K562 (cell line): ENCODE measurements around the gene PAM. TPM values are rescaled to one million over a fixed set of nuclear protein-coding genes. Genes with fewer than 3 reads are reported as not detected.

ENCODE experiments used
- ATAC-seq: fragments of 200-7000 bp; cut with Tn5 transposase; 3 replicates; pipeline ENCODE4 v1.9.1; 2020; ENCODE audit warnings: moderate library complexity
- BruUV-seq: library from RNA; stranded (reverse); fragments of 400-500 nt; replicated peaks from 2 replicates; lab custom pipeline; 2021; lab: Mats Ljungman, UMichigan
- CTCF ChIA-PET: fragments of 300-600 bp; formaldehyde crosslinking; extraction: SDS; loops from one replicate; lab custom pipeline; 2021; ENCODE audit warnings: low intra/inter-chr PET ratio; lab: Yijun Ruan, JAX
- POLR2A ChIA-PET: fragments of 300-600, 350-650 bp; sonication (Branson Sonifier 250); formaldehyde crosslinking; extraction: SDS; loops from one replicate; lab custom pipeline; 2021; ENCODE audit warnings: antibody characterized with exemption, inconsistent platforms; lab: Yijun Ruan, JAX
- DNase-seq, 4 experiments: peaks; one replicate each; pipeline versions ENCODE4 v3.0.0 to v3.0.0-alpha.2; 2011 to 2018; ENCODE audit warnings: low spot score in 3 of 4, mixed read lengths in 3 of 4; ENCODE audit errors: extremely low read depth in 1 of 4
- FAIRE-seq: peaks from 2 replicates; lab custom pipeline; 2011; peaks lifted over from hg19 to GRCh38; lab: Jason Lieb, UNC
- H2AFZ ChIP-seq: 2 replicates; pipeline ENCODE4 v1.6.0; 2011; ENCODE audit warnings: low read depth, low read length, control low read depth, inconsistent platforms
- H3K27ac ChIP-seq: fragments of 200-600 bp; 3 replicates; pipeline ENCODE4 v1.8.0; 2011; ENCODE audit warnings: low read depth, mild to moderate bottlenecking, control low read depth, inconsistent platforms, low read length, moderate library complexity, mixed read lengths; ENCODE audit errors: extremely low read depth
- H3K27me3 ChIP-seq, 2 experiments: fragments of 300-600 bp in 1 of 2; 2 replicates in 1 of 2; 3 replicates in 1 of 2; pipeline versions ENCODE4 v1.6.0 to v1.8.0; 2011; ENCODE audit warnings: inconsistent platforms in 2 of 2, low read length in 2 of 2, mild to moderate bottlenecking in 1 of 2, mixed read lengths in 1 of 2, moderate library complexity in 1 of 2; ENCODE audit not compliant: control insufficient read depth in 2 of 2, insufficient read depth in 2 of 2
- H3K36me3 ChIP-seq: fragments of 300-600 bp; 3 replicates; pipeline ENCODE4 v1.8.0; 2011; ENCODE audit warnings: mild to moderate bottlenecking, low read length, inconsistent platforms; ENCODE audit not compliant: control insufficient read depth, insufficient read depth
- H3K4me1 ChIP-seq, 2 experiments: fragments of 200-600 bp in 1 of 2; replicated peaks in 1 of 2; 2 replicates in 1 of 2; 3 replicates in 1 of 2; pipeline versions ENCODE4 v1.5.1 to v1.8.0; 2011; ENCODE audit warnings: inconsistent platforms in 2 of 2, low read length in 2 of 2, mild to moderate bottlenecking in 1 of 2, mixed read lengths in 1 of 2, moderate library complexity in 1 of 2; ENCODE audit not compliant: control insufficient read depth in 2 of 2, insufficient read depth in 2 of 2
- H3K4me2 ChIP-seq: 2 replicates; pipeline ENCODE4 v1.6.1; 2011; ENCODE audit warnings: low read length, control low read depth, inconsistent platforms, mixed read lengths; ENCODE audit not compliant: insufficient read depth
- H3K4me3 ChIP-seq: fragments of 200-600 bp; sonication (generic), shearing (Covaris generic); 2 replicates; pipeline ENCODE4 v1.5.1; 2016; ENCODE audit warnings: control low read depth, inconsistent platforms
- H3K79me2 ChIP-seq: fragments of 200-600 bp; 3 replicates; pipeline ENCODE4 v1.8.0; 2011; ENCODE audit warnings: low read length, inconsistent platforms; ENCODE audit not compliant: control insufficient read depth, insufficient read depth
- H3K9ac ChIP-seq, 2 experiments: 2 replicates each; pipeline versions ENCODE4 v1.6.0 to v1.6.1; 2011; ENCODE audit warnings: low read depth in 2 of 2, low read length in 2 of 2, control low read depth in 1 of 2, inconsistent platforms in 1 of 2, mild to moderate bottlenecking in 1 of 2, mixed read lengths in 1 of 2; ENCODE audit not compliant: insufficient read depth in 1 of 2
- H3K9me1 ChIP-seq: one replicate; pipeline ENCODE4 v1.6.0; 2011; ENCODE audit warnings: inconsistent platforms, mild to moderate bottlenecking, low read length, moderate library complexity; ENCODE audit not compliant: control insufficient read depth, insufficient read depth
- H3K9me3 ChIP-seq: replicated peaks from 2 replicates; pipeline ENCODE4 v1.5.1; 2011; ENCODE audit warnings: low read depth, low read length, inconsistent platforms; ENCODE audit not compliant: control insufficient read depth, insufficient read depth
- H4K20me1 ChIP-seq: replicated peaks from 2 replicates; pipeline ENCODE4 v1.6.1; 2011; ENCODE audit warnings: low read length, inconsistent platforms, mixed read lengths; ENCODE audit not compliant: control insufficient read depth, insufficient read depth
- BCL6 ChIP-seq: fragments of 250-450 bp; sonication (Bioruptor Pico); IDR thresholded peaks from 2 replicates; pipeline ENCODE4 v1.4.0; 2020
- CBX8 ChIP-seq: fragments of 200-600 bp; sonication (generic); IDR thresholded peaks from 2 replicates; pipeline ENCODE4 v1.6.1; 2012; ENCODE audit warnings: borderline replicate concordance, mixed run types, low read depth, mild to moderate bottlenecking, moderate library complexity, mixed read lengths, low read length, control low read depth, inconsistent platforms; ENCODE audit not compliant: poor library complexity, severe bottlenecking; ENCODE audit errors: extremely low read depth
- CREB3 ChIP-seq: fragments of 450-650 bp; conservative IDR thresholded peaks from 2 replicates; pipeline ENCODE4 v1.6.1; 2016; ENCODE audit warnings: missing genetic modification characterization, low read depth, mild to moderate bottlenecking, missing compliant biosample characterization, moderate library complexity
- HES1 ChIP-seq: fragments of 450-650 bp; IDR thresholded peaks from 2 replicates; pipeline ENCODE4 v1.6.1; 2016; ENCODE audit warnings: low read depth, mild to moderate bottlenecking, moderate library complexity
- HNRNPL ChIP-seq: fragments of 200-400 bp; formaldehyde crosslinking; IDR thresholded peaks from 2 replicates; pipeline ENCODE4 v1.6.1; 2017; ENCODE audit warnings: low read depth, mild to moderate bottlenecking, low read length
- LCOR ChIP-seq: sonication (generic); formaldehyde crosslinking; IDR thresholded peaks from 2 replicates; pipeline ENCODE4 v1.8.0; 2022; ENCODE audit warnings: mild to moderate bottlenecking, missing genetic modification reagents
- MTA1 ChIP-seq: fragments of 450-650 bp; IDR thresholded peaks from 2 replicates; pipeline ENCODE4 v1.6.1; 2017; ENCODE audit warnings: borderline replicate concordance
- PTBP1 ChIP-seq: fragments of 200-400 bp; formaldehyde crosslinking; IDR thresholded peaks from 2 replicates; pipeline ENCODE4 v1.6.1; 2017; ENCODE audit warnings: low read depth, low read length
- SMAD3 ChIP-seq: fragments of 450-650 bp; formaldehyde crosslinking; conservative IDR thresholded peaks from 2 replicates; pipeline ENCODE4 v1.4.0; 2020; ENCODE audit warnings: mild to moderate bottlenecking
- TARDBP ChIP-seq: fragments of 450-650 bp; IDR thresholded peaks from 2 replicates; pipeline ENCODE4 v1.6.1; 2016
- TRIM25 ChIP-seq: fragments of 450-650 bp; IDR thresholded peaks from 2 replicates; pipeline ENCODE4 v1.7.0; 2016; ENCODE audit warnings: borderline replicate concordance
- ZKSCAN3 ChIP-seq: fragments of 250-450 bp; sonication (Bioruptor Pico); IDR thresholded peaks from 2 replicates; pipeline ENCODE4 v1.4.0; 2020
- ZNF263 ChIP-seq: sonication (generic); formaldehyde crosslinking; IDR thresholded peaks from 2 replicates; pipeline ENCODE4 v1.8.0; 2022; ENCODE audit warnings: mild to moderate bottlenecking, missing genetic modification reagents, borderline replicate concordance
- ZNF277 ChIP-seq: fragments of 250-450 bp; sonication (Bioruptor Pico); IDR thresholded peaks from 2 replicates; pipeline ENCODE4 v1.8.0; 2022; ENCODE audit warnings: inconsistent platforms, mild to moderate bottlenecking, moderate library complexity, borderline replicate concordance
- ZNF764 ChIP-seq: fragments of 250-450 bp; sonication (Bioruptor Pico); IDR thresholded peaks from 2 replicates; pipeline ENCODE4 v1.4.0; 2020; ENCODE audit warnings: low read depth, mild to moderate bottlenecking, moderate library complexity
- ZNF785 ChIP-seq: fragments of 250-450 bp; sonication (Bioruptor Pico); IDR thresholded peaks from 2 replicates; pipeline ENCODE4 v1.4.0; 2020; ENCODE audit warnings: mild to moderate bottlenecking
- WGBS: fragments of 100-300 bp; shearing (Covaris generic); methylation state at CpG from one replicate; pipeline ENCODE4 v1.1.6; 2016; ENCODE audit warnings: low coverage, mixed read lengths; ENCODE audit not compliant: insufficient coverage; ENCODE audit errors: missing lambda C conversion rate; 5-methylcytosine and 5-hydroxymethylcytosine counted together
- in situ Hi-C: fragments of 300-500 bp; cut with MboI; formaldehyde crosslinking; loops from 4 replicates; pipeline ENCODE4 v1.15.0; 2018; ENCODE audit warnings: inconsistent platforms, mixed read lengths
- intact Hi-C: fragments of 100-400 bp; cut with micrococcal nuclease; formaldehyde crosslinking; loops from 2 replicates; pipeline ENCODE4 v1.14.2; 2022
- polyA plus RNA-seq, 8 experiments: library from polyadenylated mRNA; depleted of rRNA in 4 of 8; stranded (reverse) in 5 of 8; unstranded in 3 of 8; fragments of >200 nt; fragmentation: Nextera tagmentation in 2 of 8; fragmentation: Illumina TruSeq in 1 of 8; extraction: Ambion mirVana in 2 of 8; extraction: Trizol in 1 of 8; gene quantifications; 2 replicates each; pipeline versions ENCODE4 v1.2.1 to v1.2.3, GENCODE V29; 2011 to 2014; ENCODE audit warnings: inconsistent platforms in 1 of 8, missing spikeins in 1 of 8
- total RNA-seq, 7 experiments: library from RNA; depleted of rRNA in 6 of 7; stranded (reverse); fragments of >200 nt in 6 of 7; fragmentation: Illumina TruSeq in 2 of 7; extraction: Trizol in 2 of 7; gene quantifications; 2 replicates each; pipeline versions ENCODE4 v1.2.1 to v1.2.3, GENCODE V29; 2011 to 2021; ENCODE audit warnings: low replicate concordance in 1 of 7

Gene PAM
- total and polyA plus RNA-seq, 9 of the 15 experiments (the other 6 are each of a cell fraction or from before 2014, with no cell fraction given), result 0.39 to 3.1 (median 0.77) TPM

GRCh38 chr5:102818934-102819333 lies 63.8 kb downstream of the PAM start (continued):
- no peak for TF ChIP-seq MTA1
- TF ChIP-seq LCOR, result no peak
- no peak for TF ChIP-seq ZNF263 (CRISPR knock-in tag)
- TF ChIP-seq ZNF764 (CRISPR knock-in tag), result no peak
- no peak for TF ChIP-seq HES1
- TF ChIP-seq HNRNPL, result no peak

- no peak overlapping the region for H3K27ac ChIP-seq
- H2AFZ ChIP-seq, result no peak overlapping the region
- H3K27me3 ChIP-seq, result no peaks in the 10 kb centered on the region
- TF ChIP-seq BCL6 (CRISPR knock-in tag) (no peak), ZNF277 (CRISPR knock-in tag) (no peak), ZKSCAN3 (CRISPR knock-in tag) (no peak), ZNF785 (CRISPR knock-in tag) (no peak), SMAD3 (no peak), TRIM25 (no peak), CBX8 (no peak), PTBP1 (no peak), TARDBP (no peak), CREB3 (tag) (no peak)
- no peak for DNase-seq
- no peaks in the 10 kb centered on the region for H4K20me1 ChIP-seq
- H3K36me3 ChIP-seq, result no peaks in the 10 kb centered on the region
- 3% methylated on average over 5 of the region's 5 CpGs for WGBS
- in situ Hi-C loops (no loop called here), intact Hi-C loops (no loop called here)
- H3K4me1 ChIP-seq, result no peaks in the 10 kb centered on the region
- H3K9ac ChIP-seq, result no peak overlapping the region
- CTCF ChIA-PET, result no interaction called here
- BruUV-seq, result no TSS peak
- no peaks in the 10 kb centered on the region for H3K79me2 ChIP-seq
- no peaks in the 10 kb centered on the region for H3K9me1 ChIP-seq
- peak; percentile 19 for FAIRE-seq
- POLR2A ChIA-PET, result no interaction called here
- ATAC-seq, result no peak
- H3K4me3 ChIP-seq, result no peak overlapping the region
- H3K9me3 ChIP-seq, result no peaks in the 10 kb centered on the region
- H3K4me2 ChIP-seq, result no peak overlapping the region
These were observed 64.5 kb downstream of the PAM start for GRCh38 chr5:102819634-102820033.
